Stomach (tissue), 9 donors: ENCODE data around the gene STK11. TPM values are rescaled to one million over a fixed set of nuclear protein-coding genes. Genes with fewer than 3 reads are reported as not detected.

ENCODE experiments used
- DNase-seq, 2 donors: peaks; one replicate each; pipeline versions ENCODE4 v3.0.0 to v3.0.0-alpha.2; 2013 to 2019
- H3K27ac ChIP-seq, 5 donors: fragments of 200-600 bp in 4 of 5; sonication (generic) in 4 of 5; one replicate each; pipeline ENCODE4 v1.5.1; 2013 to 2019; ENCODE audit warnings: mild to moderate bottlenecking in 1 of 5, moderate library complexity in 1 of 5
- H3K27me3 ChIP-seq, 3 donors: fragments of 200-600 bp; sonication (generic); one replicate each; pipeline ENCODE4 v1.5.1; 2017 to 2019; ENCODE audit warnings: mixed run types in 1 of 3
- H3K36me3 ChIP-seq, 4 donors: fragments of 200-600 bp; sonication (generic); 1 replicate in 3 of 4; 2 replicates in 1 of 4; pipeline ENCODE4 v1.5.1; 2016 to 2019
- H3K4me1 ChIP-seq, 4 donors: fragments of 200-600 bp; sonication (generic); one replicate each; pipeline ENCODE4 v1.5.1; 2016 to 2019
- H3K4me3 ChIP-seq, 4 donors: fragments of 200-600 bp; sonication (generic) in 3 of 4; one replicate each; pipeline ENCODE4 v1.5.1; 2016 to 2019; ENCODE audit warnings: mild to moderate bottlenecking in 1 of 4
- H3K9me3 ChIP-seq, 4 donors: fragments of 200-600 bp; sonication (generic); one replicate each; pipeline ENCODE4 v1.5.1; 2016 to 2019
- EP300 ChIP-seq: sonication (generic); formaldehyde crosslinking; IDR thresholded peaks from one replicate; pipeline ENCODE4 v1.6.1; 2017; ENCODE audit warnings: antibody characterized with exemption
- POLR2A ChIP-seq, 4 donors: fragments of 450-650 bp; IDR thresholded peaks; one replicate each; pipeline ENCODE4 v1.6.1; 2016; ENCODE audit warnings: antibody characterized with exemption in 4 of 4, control low read depth in 2 of 4, mild to moderate bottlenecking in 1 of 4, moderate library complexity in 1 of 4
- POLR2AphosphoS5 ChIP-seq, 3 donors: sonication (generic); formaldehyde crosslinking; IDR thresholded peaks; one replicate each; pipeline ENCODE4 v1.6.1; 2016; ENCODE audit warnings: antibody characterized with exemption in 3 of 3
- WGBS, 5 donors: extraction: QIAGEN DNeasy Blood & Tissue Kit in 3 of 5; methylation state at CpG; one replicate each; pipeline versions ENCODE4 v1.1.5 to v1.1.7; 2013 to 2018; 5-methylcytosine and 5-hydroxymethylcytosine counted together
- intact Hi-C: fragments of 100-400 bp; cut with DNase I; formaldehyde crosslinking; loops from one replicate; pipeline ENCODE4 v1.15.1; 2023; ENCODE audit warnings: low total_unique reads
- polyA plus RNA-seq, 3 donors: library from polyadenylated mRNA; stranded (reverse); fragments of 200-250 nt; gene quantifications; one replicate each; pipeline ENCODE4 v1.2.3, GENCODE V29; 2013
- total RNA-seq, 5 donors: library from RNA; depleted of rRNA; stranded (reverse); fragments of >200 nt; gene quantifications; one replicate each; pipeline versions ENCODE4 v1.1.0 to v1.2.3, GENCODE V29; 2014 to 2016
- TF ChIP-seq, protein P1 (sequence below), 7 experiments: fragments of 450-650 bp in 4 of 7; fragments of 200-600 bp in 3 of 7; sonication (generic) in 3 of 7; IDR thresholded peaks; one replicate each; pipeline ENCODE4 v1.5.1; 2016 to 2019; ENCODE audit warnings: antibody characterized with exemption in 7 of 7, control low read depth in 2 of 7, mild to moderate bottlenecking in 1 of 7
- donor health status: healthy with polysubstance abuse.
- donor health status: Bipolar disorder and iron deficiency.
- donor health status: healthy.

The STK11 gene
- total and polyA plus RNA-seq, 8 donors: 43.1 to 368 (median 63.1) TPM

DNA sequence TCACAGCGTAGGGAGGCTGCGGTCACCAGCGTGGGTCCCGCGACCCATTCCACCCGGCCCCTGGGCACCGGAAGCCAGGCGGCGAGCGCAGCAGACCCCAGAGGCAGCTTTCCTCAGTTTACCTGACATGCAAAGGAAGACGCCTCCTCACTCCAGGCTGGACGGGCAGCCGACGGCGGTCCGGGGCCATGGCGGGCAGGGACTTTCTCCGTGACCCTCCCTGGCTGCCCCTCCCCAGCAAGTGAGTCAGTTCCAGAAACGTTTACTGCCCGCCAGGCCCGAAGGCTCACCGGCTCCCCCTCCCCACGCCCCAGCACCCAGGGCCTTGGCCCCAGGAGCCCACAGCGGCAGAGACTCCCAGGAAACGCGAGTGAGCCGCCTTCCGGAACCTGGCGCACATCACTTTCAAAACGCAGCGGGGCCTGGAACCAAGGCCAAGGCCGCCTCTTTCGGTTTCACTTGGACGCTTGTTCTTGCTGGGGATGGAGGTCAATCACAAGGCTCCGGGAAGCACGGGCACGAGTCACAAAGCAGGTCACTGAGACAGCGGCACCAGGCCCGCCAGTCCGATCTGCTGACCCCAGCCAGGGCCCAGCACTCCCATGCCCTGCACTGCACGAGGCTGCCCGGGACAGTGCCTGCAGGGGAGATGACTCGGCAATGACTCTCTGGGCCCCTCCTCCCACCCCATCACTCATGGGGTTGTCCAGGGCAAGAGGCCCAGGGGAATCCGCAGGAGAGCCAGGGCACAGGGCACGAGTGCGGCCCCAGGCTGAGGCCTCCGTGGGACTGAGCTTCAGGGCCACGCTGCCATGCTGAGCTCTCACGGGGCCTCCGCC lies 36.8 kb upstream of the STK11 start:
- peak overlapping the region; percentile 45 to 98 (median 85) for H3K27ac ChIP-seq
- intact Hi-C loops: no loop called here
- no peaks in the 10 kb centered on the region for H3K27me3 ChIP-seq
- peaks cover 48 to 86% (median 79%) of the 10 kb centered on the region in 4 donors for H3K4me1 ChIP-seq
- peak overlapping the region; percentile 31 to 47 (median 34) for H3K4me3 ChIP-seq
- peaks cover 0 to 36% (median 18%) of the 10 kb centered on the region in 4 donors for H3K36me3 ChIP-seq
- 61 to 81% (median 70%) methylated on average over 20 to 50 of the region's 50 CpGs for WGBS, 5 donors
- DNase-seq: peak; percentile 71 to 82
- TF ChIP-seq POLR2AphosphoS5 (IDR thresholded peaks at IDR 0.05): peak in 2 of 3 donors; percentile 52 to 59
- TF ChIP-seq POLR2A (IDR thresholded peaks at IDR 0.05): no peak
- no peaks in the 10 kb centered on the region for H3K9me3 ChIP-seq

DNA sequence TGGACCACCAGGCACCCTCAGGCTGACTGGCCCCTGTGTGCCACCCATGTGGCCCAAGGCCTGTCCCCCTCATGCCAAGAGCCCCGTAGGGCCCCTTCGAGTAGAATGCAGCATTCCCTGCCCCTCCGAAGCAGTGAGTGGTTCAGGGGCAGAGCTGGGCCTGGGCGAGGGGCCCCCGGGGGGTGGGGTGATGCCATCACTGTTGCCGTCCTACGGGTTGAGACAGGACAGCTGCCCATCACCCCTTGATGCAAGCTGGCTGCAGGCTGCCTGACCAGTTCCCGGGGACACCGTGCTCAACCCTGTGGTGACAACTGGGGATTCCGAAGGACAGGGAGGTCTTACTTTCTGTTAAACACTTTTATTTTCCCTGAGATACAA lies 36.2 kb upstream of the STK11 start:
- intact Hi-C loops: no loop called here
- H3K4me3 ChIP-seq: peak overlapping the region; percentile 31 to 47 (median 34)
- H3K27me3 ChIP-seq: no peaks in the 10 kb centered on the region
- H3K27ac ChIP-seq: peak overlapping the region; percentile 45 to 98 (median 85)
- 62 to 85% (median 75%) methylated on average over 9 to 10 of the region's 10 CpGs for WGBS, 5 donors
- peaks cover 48 to 85% (median 78%) of the 10 kb centered on the region in 4 donors for H3K4me1 ChIP-seq
- TF ChIP-seq, protein P1, sequence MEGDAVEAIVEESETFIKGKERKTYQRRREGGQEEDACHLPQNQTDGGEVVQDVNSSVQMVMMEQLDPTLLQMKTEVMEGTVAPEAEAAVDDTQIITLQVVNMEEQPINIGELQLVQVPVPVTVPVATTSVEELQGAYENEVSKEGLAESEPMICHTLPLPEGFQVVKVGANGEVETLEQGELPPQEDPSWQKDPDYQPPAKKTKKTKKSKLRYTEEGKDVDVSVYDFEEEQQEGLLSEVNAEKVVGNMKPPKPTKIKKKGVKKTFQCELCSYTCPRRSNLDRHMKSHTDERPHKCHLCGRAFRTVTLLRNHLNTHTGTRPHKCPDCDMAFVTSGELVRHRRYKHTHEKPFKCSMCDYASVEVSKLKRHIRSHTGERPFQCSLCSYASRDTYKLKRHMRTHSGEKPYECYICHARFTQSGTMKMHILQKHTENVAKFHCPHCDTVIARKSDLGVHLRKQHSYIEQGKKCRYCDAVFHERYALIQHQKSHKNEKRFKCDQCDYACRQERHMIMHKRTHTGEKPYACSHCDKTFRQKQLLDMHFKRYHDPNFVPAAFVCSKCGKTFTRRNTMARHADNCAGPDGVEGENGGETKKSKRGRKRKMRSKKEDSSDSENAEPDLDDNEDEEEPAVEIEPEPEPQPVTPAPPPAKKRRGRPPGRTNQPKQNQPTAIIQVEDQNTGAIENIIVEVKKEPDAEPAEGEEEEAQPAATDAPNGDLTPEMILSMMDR (IDR thresholded peaks at IDR 0.05): no peak
- TF ChIP-seq POLR2AphosphoS5 (IDR thresholded peaks at IDR 0.05): no peak
- TF ChIP-seq EP300: no peak
- TF ChIP-seq POLR2A (IDR thresholded peaks at IDR 0.05): no peak
- no peaks in the 10 kb centered on the region for H3K9me3 ChIP-seq
- DNase-seq: no peak
- H3K36me3 ChIP-seq: peaks cover 0 to 36% (median 18%) of the 10 kb centered on the region in 4 donors

DNA sequence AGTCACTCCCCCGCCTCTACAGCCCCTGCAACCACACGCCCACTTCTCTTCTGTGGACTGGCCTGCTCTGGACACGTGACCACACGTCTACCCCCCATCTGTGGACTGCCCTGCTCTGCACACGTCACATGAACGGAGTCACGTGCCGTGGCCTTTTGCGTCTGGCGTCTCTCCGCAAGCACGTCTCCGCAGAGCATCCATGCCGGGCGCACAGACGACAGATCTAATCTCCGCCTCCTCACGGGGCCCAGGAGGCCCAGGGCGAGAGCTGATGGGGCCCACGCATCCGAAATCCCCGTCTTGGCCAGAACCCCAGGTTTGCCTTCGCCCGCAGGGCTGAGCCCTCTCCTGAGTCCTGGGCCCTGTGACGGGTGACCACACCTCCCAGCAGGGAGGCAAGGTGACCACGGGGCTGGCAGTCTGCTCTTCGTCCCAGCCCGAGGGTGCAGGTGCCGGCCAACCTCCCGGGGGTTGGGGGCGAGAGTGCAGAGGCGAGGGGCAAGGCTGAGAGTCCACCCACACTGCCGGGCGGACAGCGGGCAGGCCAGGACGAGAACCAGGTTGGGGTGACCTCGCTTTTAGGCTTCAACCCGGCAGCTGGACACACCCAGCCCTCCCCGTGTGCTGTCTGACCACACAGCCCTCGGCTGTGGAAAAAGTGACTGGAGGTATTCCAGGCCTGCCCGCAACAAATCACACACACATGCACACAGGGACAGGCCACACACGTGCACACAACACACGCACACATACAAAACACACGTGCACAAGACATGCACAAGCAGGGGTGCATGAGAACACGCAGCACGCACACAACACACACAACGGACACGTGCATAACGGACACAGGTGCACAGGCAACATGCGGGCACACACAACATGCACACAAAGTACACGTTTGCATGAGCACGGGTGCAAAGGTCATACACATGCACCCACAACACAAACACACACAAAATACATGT lies 35.4 kb upstream of the STK11 start:
- Histone ChIP-seq H3K27ac (peak overlapping the region in 4 of 5 donors; percentile 76 to 98 (median 88)), H3K9me3 (no peaks in the 10 kb centered on the region), H3K36me3 (peaks cover 0 to 36% (median 18%) of the 10 kb centered on the region in 4 donors), H3K27me3 (no peaks in the 10 kb centered on the region), H3K4me1 (peaks cover 45 to 84% (median 76%) of the 10 kb centered on the region in 4 donors), H3K4me3 (peak overlapping the region; percentile 15 to 47 (median 34))
- intact Hi-C loops: no loop called here
- TF ChIP-seq EP300: no peak
- TF ChIP-seq, protein P1 (IDR thresholded peaks at IDR 0.05): no peak
- TF ChIP-seq POLR2AphosphoS5 (IDR thresholded peaks at IDR 0.05): peak; percentile 32 to 61 (median 61)
- peak; percentile 56 to 90 for DNase-seq
- 56 to 68% (median 64%) methylated on average over 46 to 52 of the region's 52 CpGs for WGBS, 5 donors

DNA sequence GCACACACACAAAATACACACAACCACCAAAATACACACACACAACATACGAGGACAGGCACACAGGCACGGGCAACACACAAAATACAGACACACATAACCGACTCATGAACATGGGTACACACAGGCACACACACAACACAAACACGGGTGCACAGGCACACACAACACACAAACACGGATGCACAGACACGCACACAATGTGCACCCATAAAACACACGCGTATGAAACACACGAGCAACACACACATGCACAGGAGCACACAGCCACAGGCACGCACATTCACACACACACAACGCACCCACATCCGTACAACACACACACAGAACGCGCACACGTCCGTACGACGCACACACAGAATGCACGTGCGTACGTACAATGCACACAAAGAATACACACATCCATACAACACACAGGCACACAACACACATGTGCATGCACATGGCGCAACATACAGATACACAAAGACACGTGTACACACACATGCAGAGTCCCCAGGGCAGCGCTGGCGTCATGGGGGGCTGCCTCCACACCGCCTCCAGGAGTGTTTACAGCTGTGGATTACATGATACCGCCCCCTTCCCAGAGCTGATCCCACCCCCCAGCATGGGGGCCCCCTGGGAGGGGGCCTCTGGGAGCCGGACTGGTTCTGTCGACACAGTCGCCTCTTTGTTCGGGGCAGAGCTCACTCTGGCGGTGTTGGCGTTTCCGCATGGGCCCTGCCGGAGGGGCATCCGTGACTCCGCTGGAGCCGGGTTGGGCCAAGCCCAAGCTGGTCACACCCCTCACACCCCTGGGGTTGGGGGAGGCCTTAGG lies 34.4 kb upstream of the STK11 start:
- H3K27ac ChIP-seq: peak overlapping the region; percentile 89 to 98 (median 97)
- no peaks in the 10 kb centered on the region for H3K27me3 ChIP-seq
- peaks cover 44 to 79% (median 74%) of the 10 kb centered on the region in 4 donors for H3K4me1 ChIP-seq
- WGBS, 5 donors: 68 to 82% (median 71%) methylated on average over 29 to 38 of the region's 38 CpGs
- peaks cover 0 to 35% (median 18%) of the 10 kb centered on the region in 4 donors for H3K36me3 ChIP-seq
- no peaks in the 10 kb centered on the region for H3K9me3 ChIP-seq
- DNase-seq: peak in 1 of 2 donors; percentile 84
- TF ChIP-seq POLR2A (IDR thresholded peaks at IDR 0.05): no peak
- TF ChIP-seq POLR2AphosphoS5 (IDR thresholded peaks at IDR 0.05): no peak
- TF ChIP-seq, protein P1 (IDR thresholded peaks at IDR 0.05): no peak
- no peak for TF ChIP-seq EP300
- intact Hi-C loops: no loop called here
- peak overlapping the region; percentile 69 to 99 (median 83) for H3K4me3 ChIP-seq
